H9 (cell line): ENCODE results near the gene TBL2. TPM values are rescaled to one million over a fixed set of nuclear protein-coding genes. Genes with fewer than 3 reads are reported as not detected.

ENCODE experiments used
- DNase-seq: peaks from one replicate; pipeline ENCODE4 v3.0.0-alpha.2; 2017
- H2AFZ ChIP-seq: one replicate; pipeline ENCODE4 v1.6.1; 2013; ENCODE audit warnings: mild to moderate bottlenecking, low read length, control low read depth, moderate library complexity
- H2AK5ac ChIP-seq: 2 replicates; pipeline ENCODE4 v1.6.1; 2013; ENCODE audit warnings: low read length, control low read depth, mixed read lengths; ENCODE audit not compliant: insufficient read length
- H2BK120ac ChIP-seq: one replicate; pipeline ENCODE4 v1.6.1; 2013; ENCODE audit warnings: low read depth, mild to moderate bottlenecking, low read length, control low read depth, inconsistent platforms; ENCODE audit not compliant: poor library complexity, severe bottlenecking
- H2BK12ac ChIP-seq: 2 replicates; pipeline ENCODE4 v1.6.1; 2013; ENCODE audit warnings: low read length, control low read depth, mixed read lengths, low read depth; ENCODE audit not compliant: insufficient read length
- H2BK15ac ChIP-seq: 2 replicates; pipeline ENCODE4 v1.6.1; 2013; ENCODE audit warnings: low read depth, low read length, control low read depth
- H2BK20ac ChIP-seq: one replicate; pipeline ENCODE4 v1.6.1; 2013; ENCODE audit warnings: low read depth, mild to moderate bottlenecking, low read length, control low read depth, inconsistent platforms; ENCODE audit not compliant: poor library complexity, severe bottlenecking
- H2BK5ac ChIP-seq: 2 replicates; pipeline ENCODE4 v1.6.1; 2013; ENCODE audit warnings: low read length, control low read depth, mixed read lengths; ENCODE audit not compliant: insufficient read length
- H3K14ac ChIP-seq: 2 replicates; pipeline ENCODE4 v1.6.1; 2013; ENCODE audit warnings: low read length, control low read depth; ENCODE audit not compliant: insufficient read depth
- H3K18ac ChIP-seq: 2 replicates; pipeline ENCODE4 v1.6.1; 2013; ENCODE audit warnings: low read depth, mild to moderate bottlenecking, mixed read lengths, low read length, control low read depth; ENCODE audit not compliant: insufficient read length
- H3K23ac ChIP-seq: 2 replicates; pipeline ENCODE4 v1.6.1; 2013; ENCODE audit warnings: low read length, control low read depth, mixed read lengths, low read depth; ENCODE audit not compliant: insufficient read length
- H3K23me2 ChIP-seq: 2 replicates; pipeline ENCODE4 v1.6.1; 2013; ENCODE audit warnings: low read depth, mild to moderate bottlenecking, mixed read lengths, low read length, control low read depth; ENCODE audit not compliant: insufficient read length, poor library complexity, severe bottlenecking
- H3K27ac ChIP-seq: 2 replicates; pipeline ENCODE4 v1.5.1; 2013; ENCODE audit warnings: low read length, control low read depth, mixed read lengths, low read depth; ENCODE audit not compliant: insufficient read length
- H3K27me3 ChIP-seq: 2 replicates; pipeline ENCODE4 v1.6.1; 2013; ENCODE audit warnings: low read length, control low read depth, inconsistent platforms; ENCODE audit not compliant: insufficient read depth
- H3K4ac ChIP-seq: 2 replicates; pipeline ENCODE4 v1.6.1; 2013; ENCODE audit warnings: low read depth, mild to moderate bottlenecking, control low read depth, inconsistent platforms, low read length, moderate library complexity
- H3K4me1 ChIP-seq: 2 replicates; pipeline ENCODE4 v1.6.1; 2013; ENCODE audit warnings: low read length, control low read depth, inconsistent platforms; ENCODE audit not compliant: insufficient read depth
- H3K4me2 ChIP-seq: 2 replicates; pipeline ENCODE4 v1.6.1; 2013; ENCODE audit warnings: low read length, control low read depth, mixed read lengths; ENCODE audit not compliant: insufficient read length, insufficient read depth
- H3K56ac ChIP-seq: 2 replicates; pipeline ENCODE4 v1.6.1; 2013; ENCODE audit warnings: low read depth, mild to moderate bottlenecking, mixed read lengths, low read length, control low read depth; ENCODE audit not compliant: insufficient read length
- H3K79me1 ChIP-seq: 2 replicates; pipeline ENCODE4 v1.6.1; 2013; ENCODE audit warnings: low read depth, mild to moderate bottlenecking, moderate library complexity, low read length, control low read depth, inconsistent platforms; ENCODE audit not compliant: insufficient read depth, poor library complexity, severe bottlenecking
- H3K79me2 ChIP-seq: 2 replicates; pipeline ENCODE4 v1.6.1; 2013; ENCODE audit warnings: low read length, control low read depth, inconsistent platforms; ENCODE audit not compliant: insufficient read depth
- H3K9ac ChIP-seq: 2 replicates; pipeline ENCODE4 v1.6.1; 2013; ENCODE audit warnings: low read length, control low read depth, mixed read lengths; ENCODE audit not compliant: insufficient read length; ENCODE audit errors: extremely low read depth
- H3K9me3 ChIP-seq: one replicate; pipeline ENCODE4 v1.6.1; 2013; ENCODE audit warnings: low read depth, low read length, inconsistent platforms; ENCODE audit not compliant: control insufficient read depth
- H3T11ph ChIP-seq: one replicate; pipeline ENCODE4 v1.6.1; 2013; ENCODE audit warnings: mild to moderate bottlenecking, low read length, control low read depth, inconsistent platforms
- H4K20me1 ChIP-seq: one replicate; pipeline ENCODE4 v1.6.1; 2013; ENCODE audit not compliant: control insufficient read depth, insufficient read length, insufficient read depth
- H4K5ac ChIP-seq: 2 replicates; pipeline ENCODE4 v1.6.1; 2013; ENCODE audit warnings: low read depth, mild to moderate bottlenecking, mixed read lengths, low read length, control low read depth; ENCODE audit not compliant: insufficient read length
- H4K8ac ChIP-seq: replicated peaks from 2 replicates; pipeline ENCODE4 v1.6.1; 2013; ENCODE audit warnings: low read length, control low read depth, mixed read lengths, low read depth; ENCODE audit not compliant: insufficient read length
- H4K91ac ChIP-seq: 2 replicates; pipeline ENCODE4 v1.6.1; 2013; ENCODE audit warnings: low read depth, mild to moderate bottlenecking, moderate library complexity, mixed read lengths, low read length, control low read depth; ENCODE audit not compliant: insufficient read length
- H3K27ac Mint-ChIP-seq, 3 experiments: 2 replicates in 2 of 3; 3 replicates in 1 of 3; pipeline ENCODE4 v1.8.0; 2020 to 2021; ENCODE audit warnings: mixed read lengths in 3 of 3, mild to moderate bottlenecking in 1 of 3, moderate library complexity in 1 of 3
- H3K27me3 Mint-ChIP-seq: 2 replicates; pipeline ENCODE4 v1.8.0; 2021; ENCODE audit warnings: low read depth, mild to moderate bottlenecking, moderate library complexity, mixed read lengths
- H3K36me3 Mint-ChIP-seq, 3 experiments: 2 replicates in 2 of 3; 3 replicates in 1 of 3; pipeline ENCODE4 v1.8.0; 2020 to 2021; ENCODE audit warnings: low read depth in 3 of 3, mixed read lengths in 3 of 3; ENCODE audit not compliant: insufficient read depth in 1 of 3
- H3K4me1 Mint-ChIP-seq, 2 experiments: 2 replicates each; pipeline ENCODE4 v1.8.0; 2020; ENCODE audit warnings: mixed read lengths in 2 of 2
- H3K4me3 Mint-ChIP-seq, 2 experiments: 2 replicates in 1 of 2; 3 replicates in 1 of 2; pipeline ENCODE4 v1.8.0; 2020 to 2021; ENCODE audit warnings: mild to moderate bottlenecking in 2 of 2, mixed read lengths in 2 of 2, moderate library complexity in 1 of 2
- H3K9me3 Mint-ChIP-seq, 2 experiments: 2 replicates in 1 of 2; 3 replicates in 1 of 2; pipeline ENCODE4 v1.8.0; 2020; ENCODE audit warnings: mild to moderate bottlenecking in 2 of 2, mixed read lengths in 2 of 2, moderate library complexity in 1 of 2
- CTCF ChIP-seq: fragments of 200-600 bp; sonication (generic); conservative IDR thresholded peaks from 3 replicates; pipeline ENCODE4 v1.8.0; 2021; ENCODE audit warnings: antibody characterized with exemption, mild to moderate bottlenecking
- WGBS: extraction: QIAGEN DNeasy Blood & Tissue Kit; methylation state at CpG from one replicate; pipeline ENCODE4 v1.1.7; 2013; ENCODE audit warnings: missing lambda C conversion rate, low lambda C conversion rate, mixed read lengths; ENCODE audit not compliant: insufficient read length; ENCODE audit errors: extremely low coverage; 5-methylcytosine and 5-hydroxymethylcytosine counted together
- total RNA-seq: library from RNA; stranded (reverse); gene quantifications from 2 replicates; pipeline ENCODE4 v1.2.1, GENCODE V29; 2021

Gene TBL2
- total RNA-seq, 1 experiment from 2014 or later: 26.7 TPM

- peaks cover 4 to 22% (median 10%) of the 10 kb centered on the region in 3 experiments; a peak in 6 of 7 replicates for H3K36me3 Mint-ChIP-seq
- 0 out of 2 replicates have a peak, but pooled peaks cover 3% of the 10 kb centered on the region for H3K27me3 ChIP-seq
- H3K9me3 Mint-ChIP-seq: peaks cover 3 to 4% of the 10 kb centered on the region in 2 experiments; a peak in 3 of 5 replicates
- no peak overlapping the region for H3K14ac ChIP-seq
- H3T11ph ChIP-seq: no peak overlapping the region
- no peak overlapping the region for H3K27ac ChIP-seq
- no peaks in the 10 kb centered on the region for H3K79me1 ChIP-seq
- H3K4ac ChIP-seq: no peak overlapping the region
- H2AFZ ChIP-seq: no peak overlapping the region
- no peak for TF ChIP-seq CTCF
- peak overlapping the region; percentile 5 to 81 (median 73); a peak in 4 of 7 replicates for H3K27ac Mint-ChIP-seq
- peaks cover 8 to 12% of the 10 kb centered on the region in 2 experiments for H3K4me1 Mint-ChIP-seq
- no peaks in the 10 kb centered on the region for H3K4me1 ChIP-seq
- no CpG with 5 or more reads among the region's 28 CpGs for WGBS
- H2AK5ac ChIP-seq: no peak overlapping the region
- H4K8ac ChIP-seq: no peak overlapping the region
- no peaks in the 10 kb centered on the region for H4K20me1 ChIP-seq
- H2BK120ac ChIP-seq: no peak overlapping the region
- DNase-seq: no peak
- H3K79me2 ChIP-seq: peaks cover 5% of the 10 kb centered on the region; the same call in 1 of the 2 replicates
- H3K23ac ChIP-seq: no peak overlapping the region
- H3K56ac ChIP-seq: no peak overlapping the region
- peak overlapping the region; percentile 78 for H3K4me2 ChIP-seq
- no peak overlapping the region for H2BK20ac ChIP-seq
- no peak overlapping the region for H4K5ac ChIP-seq
- peak overlapping the region; percentile 12 for H3K9ac ChIP-seq
- H3K4me3 Mint-ChIP-seq: peak overlapping the region; percentile 83 to 87
- no peak overlapping the region for H3K18ac ChIP-seq
- H2BK5ac ChIP-seq: no peak overlapping the region
- H2BK12ac ChIP-seq: no peak overlapping the region
- H3K27me3 Mint-ChIP-seq: peaks cover 24% of the 10 kb centered on the region
- no peak overlapping the region for H4K91ac ChIP-seq
- H3K23me2 ChIP-seq: peaks cover 6% of the 10 kb centered on the region
- H3K9me3 ChIP-seq: no peaks in the 10 kb centered on the region
- H2BK15ac ChIP-seq: no peak overlapping the region
Observed at GRCh38 chr7:73556208-73557107, 21.9 kb downstream of the TBL2 start.
